Islet of Langerhans (tissue), 1 donor: ENCODE measurements around the gene BCLAF1.
"Not testable (repeated sequence)": the region's sequence is repeated elsewhere in the genome, so short reads cannot be mapped to it uniquely, and the experiment has no call there.

Experiments used
- FAIRE-seq: peaks from one replicate; lab custom pipeline; 2011; peaks lifted over from hg19 to GRCh38; lab: Jason Lieb, UNC

The BCLAF1 gene

DNA sequence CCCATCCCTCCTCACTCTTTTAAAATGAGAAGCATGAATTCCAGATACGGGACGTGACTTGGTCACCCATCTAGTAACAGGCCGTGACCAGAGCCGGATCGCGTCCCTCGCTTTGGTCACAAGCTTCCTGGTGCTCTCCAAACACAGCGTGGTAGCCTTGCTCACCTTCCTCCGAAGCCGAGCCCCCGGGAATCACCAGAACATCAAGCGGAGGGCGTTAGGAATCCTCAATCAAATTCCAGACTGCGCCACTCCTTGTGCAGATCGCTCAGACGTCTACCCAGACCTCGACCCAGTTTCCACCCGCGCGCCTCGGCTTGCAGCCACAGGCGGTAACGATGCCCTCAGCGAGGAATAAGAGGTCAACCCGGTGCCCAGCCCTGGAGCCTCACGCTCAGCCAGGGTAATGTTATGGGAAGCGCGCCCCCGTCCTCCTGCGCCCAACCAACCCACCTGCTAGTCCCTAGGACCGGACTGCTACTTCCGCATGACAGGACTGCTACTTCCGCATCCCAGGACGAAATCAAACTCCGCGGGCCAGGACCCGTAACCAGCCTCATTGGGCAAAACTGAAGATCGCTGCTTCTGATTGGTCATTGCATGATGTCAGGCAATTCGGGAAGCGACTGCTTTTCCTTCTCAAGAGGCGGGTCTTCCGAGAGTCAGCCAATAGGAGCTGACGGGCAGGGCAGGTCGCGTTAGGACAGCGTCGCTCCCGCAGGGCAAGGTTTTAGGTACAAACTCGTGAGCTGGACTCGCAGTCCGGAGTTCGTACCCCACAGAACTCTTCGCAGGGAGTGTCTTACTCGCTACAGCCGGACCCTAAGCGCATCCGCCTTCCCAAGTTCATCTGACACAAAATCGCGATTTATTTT is 39.6 kb downstream of the BCLAF1 start, which contains the start of gene MTFR2:
Gene MTFR2 (minus strand): TSS at position 501 of the 875 bp plus-strand sequence. CDS start 1,212 bp downstream, outside the sequence.
- peak; percentile 97 for FAIRE-seq

DNA sequence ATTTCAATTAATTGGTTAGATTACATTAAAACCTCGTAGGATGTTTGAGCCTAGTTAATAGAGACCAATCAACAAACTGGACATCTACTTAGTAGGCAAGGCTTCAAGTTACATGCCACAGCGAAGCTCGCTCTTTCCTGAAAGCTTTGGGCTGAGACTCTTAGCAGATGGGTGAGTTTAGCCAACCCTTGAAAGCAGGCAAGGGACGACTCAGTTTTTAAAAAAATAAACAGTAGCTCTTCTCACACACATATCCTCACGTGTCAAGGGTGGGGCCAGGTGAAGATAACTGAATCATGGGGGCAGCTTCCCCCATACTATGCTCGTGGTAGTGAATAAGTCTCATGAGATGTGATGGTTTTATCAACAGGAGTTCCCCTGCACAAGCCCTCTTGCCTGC is 40.3 kb downstream of the BCLAF1 start:
- FAIRE-seq = no peak

DNA sequence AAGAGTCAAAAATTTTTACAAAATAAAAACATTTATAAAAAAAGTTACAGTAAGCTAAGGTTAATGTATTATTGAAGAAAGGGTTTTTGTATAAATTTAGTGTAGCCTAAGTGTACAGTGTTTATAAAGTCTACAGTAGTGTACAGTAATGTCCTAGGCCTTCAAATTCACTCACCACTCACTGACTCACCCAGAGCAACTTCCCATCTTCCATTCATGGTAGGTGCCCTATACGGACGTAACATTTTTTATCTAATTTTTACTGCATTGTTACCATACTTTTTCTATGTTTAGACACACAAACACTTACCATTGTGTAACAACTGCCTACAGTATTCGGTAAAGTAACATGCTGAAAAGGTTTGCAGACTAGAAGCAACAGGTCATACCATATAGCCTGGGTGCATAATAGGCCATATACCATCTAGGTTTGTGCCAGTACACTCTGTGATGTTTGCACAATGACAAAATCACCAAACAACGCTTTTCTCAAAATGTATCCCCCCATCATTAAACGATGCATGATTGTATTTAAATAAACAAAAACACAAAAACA is 45.5 kb downstream of the BCLAF1 start:
- no peak for FAIRE-seq

DNA sequence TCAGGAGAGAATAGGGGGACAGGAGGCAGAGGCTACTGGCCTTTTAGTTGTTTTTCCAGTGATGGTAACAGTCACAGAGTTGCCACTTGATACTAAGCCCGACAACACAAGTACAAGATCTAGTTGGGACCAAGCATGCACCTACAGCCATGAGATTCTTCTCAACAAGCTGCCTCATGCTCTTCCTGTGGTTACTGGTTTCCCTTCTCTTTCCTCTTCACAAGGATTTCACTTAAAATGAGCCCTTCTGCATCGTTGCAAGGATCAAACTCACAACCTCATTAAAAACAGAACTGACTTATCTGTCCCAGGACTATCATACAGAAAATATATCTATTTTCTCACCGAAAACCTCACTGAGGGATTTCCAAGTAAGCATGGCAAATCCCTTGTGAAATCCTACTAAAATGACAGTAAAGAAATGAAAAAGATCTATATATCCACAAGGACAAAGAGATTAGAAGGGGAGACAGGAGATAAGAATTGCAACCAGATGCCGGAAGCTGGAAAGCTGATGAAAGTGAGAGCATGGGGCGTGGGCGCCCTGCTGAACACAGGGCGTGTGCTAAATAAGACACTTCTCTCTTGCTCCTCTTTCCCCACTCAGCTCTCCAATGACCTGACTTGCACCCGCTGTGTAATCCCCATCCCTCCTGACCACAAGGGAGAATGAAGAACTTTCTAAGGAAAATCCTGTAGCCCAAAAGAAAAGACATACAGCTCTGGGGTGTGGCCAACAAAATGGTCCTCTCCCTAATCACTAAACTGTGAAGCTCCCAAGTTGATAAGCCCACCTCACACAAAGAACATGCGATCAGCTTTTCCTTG is 53.0 kb downstream of the BCLAF1 start:
- FAIRE-seq = no peak

DNA sequence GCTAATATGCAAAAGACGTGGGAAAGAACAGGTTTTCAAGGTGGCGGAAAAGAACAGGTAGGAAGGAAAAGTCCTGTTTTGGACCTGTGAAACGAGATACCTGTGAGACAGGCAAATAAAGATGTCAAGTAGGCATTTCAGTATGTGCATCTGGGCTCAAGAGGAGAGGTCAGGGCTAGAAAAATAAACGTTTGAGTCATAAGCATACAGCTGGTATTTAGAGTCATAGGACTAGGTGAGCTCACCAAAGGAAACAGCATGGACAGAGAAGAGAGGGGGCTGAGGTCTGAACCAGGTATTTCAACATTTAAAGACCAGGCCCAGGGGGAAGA is 54.4 kb downstream of the BCLAF1 start:
- no peak for FAIRE-seq

DNA sequence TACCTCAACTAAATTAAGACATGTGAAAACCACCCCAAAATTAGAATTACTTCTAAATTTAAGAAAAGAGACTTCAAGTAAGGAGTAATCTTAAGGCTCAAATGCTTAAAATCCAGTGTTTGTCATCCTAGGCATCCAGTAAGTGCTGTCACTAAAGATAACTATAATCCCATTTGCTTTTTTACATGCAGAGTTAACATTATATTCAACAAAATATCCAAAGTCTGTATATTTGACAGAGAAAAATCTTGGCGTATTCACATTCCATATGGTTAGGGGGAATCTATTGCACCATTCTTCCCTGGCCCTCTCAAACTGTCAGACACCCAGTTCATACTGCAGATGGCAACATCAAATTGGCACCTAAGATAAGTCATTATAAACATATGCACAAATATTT is 56.9 kb downstream of the BCLAF1 start:
- FAIRE-seq = no peak

DNA sequence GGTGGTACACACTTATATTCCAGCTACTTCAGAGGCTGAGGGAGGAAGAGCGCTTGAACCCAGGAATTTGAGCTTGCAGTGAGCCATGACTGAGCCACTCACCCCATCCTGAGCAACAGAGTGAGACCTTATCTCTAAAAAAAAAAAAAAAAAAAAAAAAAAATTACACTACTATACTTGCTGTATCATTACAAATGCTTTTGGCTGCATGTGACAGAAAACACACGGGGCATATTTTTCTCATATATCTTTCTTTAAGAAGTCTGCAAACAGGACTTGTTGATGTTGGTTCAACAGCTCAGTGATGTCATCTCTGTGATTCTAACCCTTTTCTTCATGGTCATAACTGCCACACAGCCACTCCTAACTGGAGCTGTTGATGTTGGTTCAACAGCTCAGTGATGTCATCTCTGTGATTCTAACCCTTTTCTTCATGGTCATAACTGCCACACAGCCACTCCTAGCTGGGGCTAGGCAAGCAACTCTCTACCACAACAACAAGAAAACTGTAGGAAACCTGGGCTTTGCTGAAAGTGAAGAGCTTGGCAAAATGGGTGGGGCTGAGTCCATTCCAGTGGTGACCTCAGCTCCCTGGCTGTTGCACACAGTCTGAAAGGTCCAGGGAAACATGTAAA is 59.3 kb downstream of the BCLAF1 start:
- no peak for FAIRE-seq

DNA sequence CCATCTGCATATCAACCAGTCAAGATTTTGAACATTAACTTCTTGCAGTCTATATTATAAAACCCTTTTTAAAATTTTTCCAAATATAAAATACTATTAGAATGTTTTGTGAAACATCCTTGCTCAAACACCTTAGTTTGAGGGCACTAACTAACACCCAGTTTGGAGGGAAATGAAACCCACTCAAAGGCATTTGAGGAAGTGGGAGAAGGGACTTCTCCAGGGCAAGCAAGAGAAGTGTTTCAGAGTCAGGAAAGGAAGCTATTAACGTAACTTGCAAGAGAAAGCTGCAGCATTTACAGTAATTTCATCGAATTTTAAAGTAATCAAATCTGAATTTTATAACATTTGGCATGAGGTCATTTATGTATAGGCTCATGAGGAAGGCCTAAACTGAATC is 60.8 kb downstream of the BCLAF1 start:
- FAIRE-seq = no peak

DNA sequence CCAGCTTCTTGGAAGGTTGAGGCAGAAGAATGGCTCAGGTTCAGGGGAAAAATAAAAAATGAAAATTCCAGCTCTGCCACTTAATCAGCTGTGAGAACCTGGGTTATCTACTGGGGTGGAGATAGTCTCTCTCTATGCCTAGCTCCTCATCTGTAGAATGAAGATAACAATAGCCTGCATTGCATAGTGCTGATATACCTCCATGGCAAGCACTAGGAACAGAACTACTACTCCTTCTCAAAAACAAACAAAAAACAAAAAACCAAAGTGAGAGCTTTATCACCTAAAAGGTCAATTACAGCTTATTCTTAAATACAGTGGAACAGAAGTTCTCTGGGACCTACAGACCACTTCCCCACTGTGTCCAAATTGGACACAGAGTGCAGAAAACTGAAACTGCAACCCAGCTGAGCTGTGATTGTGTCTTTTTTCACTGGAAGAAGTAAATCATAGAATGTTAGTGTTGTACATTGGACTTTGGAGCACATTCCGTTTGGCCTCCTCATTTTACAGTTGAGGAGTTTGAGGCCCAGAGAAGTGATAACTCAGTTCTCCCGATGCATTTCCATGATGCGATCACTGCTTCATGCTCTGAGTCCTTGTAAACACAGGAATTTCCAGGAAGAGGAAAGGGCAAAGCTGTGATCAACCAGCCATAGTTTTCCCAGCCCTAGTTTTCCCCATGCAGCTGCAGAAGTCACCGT is 62.8 kb downstream of the BCLAF1 start:
- FAIRE-seq = no peak

DNA sequence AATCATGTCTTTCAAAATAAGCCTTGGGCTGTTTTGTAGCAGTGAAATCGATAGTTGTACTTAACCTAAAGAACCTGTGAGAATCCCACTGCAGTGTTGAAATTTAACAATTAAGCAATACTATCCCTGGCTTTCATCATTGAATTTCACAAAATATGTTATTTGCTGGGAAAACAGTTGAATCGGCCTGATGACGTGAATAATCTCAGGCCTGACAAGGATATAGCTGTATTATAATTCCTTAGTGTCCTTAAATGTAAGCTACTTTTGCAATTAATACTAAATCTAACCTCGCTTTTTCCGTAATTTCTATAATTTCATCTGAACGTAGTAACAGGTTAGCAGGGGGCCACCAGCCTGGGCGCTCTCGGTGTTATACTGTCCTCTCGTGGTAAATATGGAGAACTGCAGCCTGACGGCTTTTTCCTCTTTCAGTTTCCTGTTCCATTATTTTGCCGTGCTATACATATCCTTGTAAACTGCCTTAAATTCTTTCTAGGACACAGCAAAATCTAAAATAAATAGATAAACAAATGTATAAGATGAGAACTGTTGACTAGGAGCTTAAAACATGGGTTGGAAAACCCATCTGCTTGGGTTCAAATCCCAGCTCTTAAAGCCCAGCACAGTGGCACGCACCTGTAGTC is 63.5 kb downstream of the BCLAF1 start:
- FAIRE-seq = no peak

DNA sequence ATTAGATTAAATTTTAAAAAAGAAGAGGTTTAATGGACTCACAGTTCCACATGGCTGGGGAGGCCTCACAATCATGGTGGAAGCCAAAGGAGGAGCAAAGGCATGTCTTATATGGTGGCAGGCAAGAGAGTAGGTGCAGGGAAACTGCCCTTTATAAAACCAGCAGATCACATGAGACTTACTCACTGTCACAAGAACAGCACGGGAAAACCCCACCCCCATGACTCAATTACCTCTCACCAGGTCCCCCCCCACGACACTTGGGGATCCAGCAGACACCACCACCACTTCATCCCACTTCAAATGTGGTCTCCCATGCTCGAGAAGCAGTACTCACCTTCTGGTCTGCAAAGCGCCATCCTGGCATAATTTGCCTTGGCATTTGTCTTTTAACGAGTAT is 64.2 kb downstream of the BCLAF1 start:
- no peak for FAIRE-seq

DNA sequence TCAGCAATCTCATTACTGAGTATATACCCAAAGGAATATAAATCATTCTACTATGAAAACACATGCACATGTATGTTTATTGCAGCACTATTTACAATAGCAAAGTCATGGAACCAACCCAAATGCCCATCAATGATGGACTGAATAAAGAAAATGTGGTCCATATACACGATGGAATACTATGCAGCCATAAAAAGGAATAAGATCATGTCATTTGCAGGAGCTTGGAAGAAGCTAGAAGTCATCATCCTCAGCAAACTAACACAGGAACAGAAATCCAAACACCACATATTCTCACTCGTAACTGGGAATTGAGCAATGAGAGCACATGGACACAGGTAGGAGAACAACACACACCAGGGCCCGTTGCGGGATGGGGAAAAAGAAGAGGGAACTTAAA is 64.7 kb downstream of the BCLAF1 start:
- not testable (repeated sequence) for FAIRE-seq

DNA sequence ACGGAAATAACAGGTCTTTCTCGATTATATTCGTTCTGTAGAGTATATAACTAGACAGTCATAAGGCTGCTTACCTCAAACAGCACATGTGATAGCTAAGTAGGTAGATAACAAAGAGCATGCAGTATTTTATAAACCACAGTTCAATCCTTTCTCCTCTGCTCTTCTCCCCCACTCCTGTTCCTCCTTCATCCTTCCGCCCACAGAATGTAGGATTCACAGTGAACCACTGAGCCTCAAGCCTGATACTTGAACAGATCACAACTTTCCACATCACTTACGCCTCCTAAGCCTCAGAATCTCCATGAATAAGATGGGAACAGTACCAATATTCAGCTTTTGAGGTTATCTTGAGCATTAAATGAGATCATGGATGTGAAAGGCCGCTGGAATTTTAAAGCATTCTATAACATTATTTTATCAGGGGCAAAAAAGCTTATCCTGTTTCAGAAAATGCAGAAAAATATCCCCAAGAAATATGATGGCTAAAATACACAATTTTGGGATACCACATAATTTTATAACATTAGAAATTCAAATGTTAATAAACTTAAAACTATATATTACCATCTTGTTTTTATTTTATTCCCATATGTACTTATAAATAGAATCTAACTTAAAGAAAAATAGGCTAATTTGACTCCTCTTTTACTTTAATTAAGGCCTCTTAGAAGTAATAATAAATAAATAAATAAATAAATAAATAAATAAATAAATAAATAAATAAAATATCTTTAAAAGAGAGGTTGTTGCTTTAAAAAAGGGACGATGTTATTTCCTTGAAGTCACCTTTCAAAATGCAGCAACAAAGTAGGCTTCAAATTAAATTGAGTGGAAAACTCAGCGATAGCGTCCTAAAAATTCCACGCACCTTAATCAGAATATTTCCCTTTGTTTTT is 72.9 kb downstream of the BCLAF1 start:
- no peak for FAIRE-seq

DNA sequence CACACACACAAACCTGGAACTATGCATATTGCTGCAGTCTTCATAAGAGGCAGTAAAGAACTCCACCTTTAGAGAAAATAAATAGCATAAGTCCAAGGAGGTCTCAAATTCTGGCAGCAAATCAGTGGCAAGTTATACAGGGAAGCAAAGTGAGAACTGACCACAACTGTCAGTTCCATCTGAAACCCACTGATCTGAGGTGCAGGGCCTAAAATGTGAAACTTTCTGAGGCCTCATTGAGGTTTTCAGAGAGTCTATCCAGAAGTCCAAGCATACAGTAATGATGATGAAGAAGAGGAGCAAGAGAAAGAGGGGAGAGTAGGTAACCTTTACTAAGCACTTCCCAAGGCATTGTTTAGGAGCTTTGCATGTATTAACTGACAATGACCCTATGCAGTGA is 75.8 kb downstream of the BCLAF1 start:
- no peak for FAIRE-seq

DNA sequence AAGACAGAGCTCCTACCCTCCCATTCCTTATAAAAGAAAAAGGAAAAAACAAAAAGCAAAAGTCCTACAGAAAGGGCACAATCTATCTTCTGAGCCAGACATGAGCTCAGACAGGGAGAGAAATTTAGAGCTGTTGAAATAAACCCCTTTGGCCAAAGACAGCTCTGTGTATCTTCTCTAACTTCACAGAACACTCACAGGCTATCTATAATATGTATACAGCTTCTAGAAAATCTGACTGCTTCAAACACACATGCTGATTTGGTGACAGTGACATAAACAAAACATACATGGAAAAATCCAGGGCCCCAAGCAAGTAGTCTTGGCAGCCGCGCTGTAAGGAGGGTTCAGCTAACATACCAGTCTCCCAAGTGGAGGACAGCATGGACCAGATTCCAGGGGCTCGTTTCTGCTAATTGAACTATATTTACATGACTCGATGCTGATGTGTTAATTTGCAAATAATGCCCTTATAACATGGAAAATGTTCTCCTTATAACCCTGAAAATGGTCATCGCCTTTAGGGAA is 76.6 kb downstream of the BCLAF1 start:
- no peak for FAIRE-seq

DNA sequence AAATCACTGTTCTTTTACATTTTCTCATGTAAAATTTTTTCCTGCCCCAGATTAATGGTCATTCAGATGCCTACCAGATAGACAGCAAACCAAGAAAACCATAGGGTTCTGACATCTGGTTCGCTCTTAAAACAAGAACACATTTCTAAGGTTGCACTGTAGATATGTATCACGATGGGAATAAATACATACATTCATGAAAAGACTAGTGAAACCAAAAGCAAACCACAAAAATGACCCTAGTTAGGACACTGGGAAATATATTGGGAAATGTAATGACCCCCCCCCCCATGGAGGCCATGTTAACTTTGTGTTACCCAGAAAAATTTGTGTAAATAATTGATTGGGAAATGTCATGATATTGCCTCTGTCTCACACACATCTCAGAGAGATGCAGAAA is 77.0 kb downstream of the BCLAF1 start:
- no peak for FAIRE-seq

DNA sequence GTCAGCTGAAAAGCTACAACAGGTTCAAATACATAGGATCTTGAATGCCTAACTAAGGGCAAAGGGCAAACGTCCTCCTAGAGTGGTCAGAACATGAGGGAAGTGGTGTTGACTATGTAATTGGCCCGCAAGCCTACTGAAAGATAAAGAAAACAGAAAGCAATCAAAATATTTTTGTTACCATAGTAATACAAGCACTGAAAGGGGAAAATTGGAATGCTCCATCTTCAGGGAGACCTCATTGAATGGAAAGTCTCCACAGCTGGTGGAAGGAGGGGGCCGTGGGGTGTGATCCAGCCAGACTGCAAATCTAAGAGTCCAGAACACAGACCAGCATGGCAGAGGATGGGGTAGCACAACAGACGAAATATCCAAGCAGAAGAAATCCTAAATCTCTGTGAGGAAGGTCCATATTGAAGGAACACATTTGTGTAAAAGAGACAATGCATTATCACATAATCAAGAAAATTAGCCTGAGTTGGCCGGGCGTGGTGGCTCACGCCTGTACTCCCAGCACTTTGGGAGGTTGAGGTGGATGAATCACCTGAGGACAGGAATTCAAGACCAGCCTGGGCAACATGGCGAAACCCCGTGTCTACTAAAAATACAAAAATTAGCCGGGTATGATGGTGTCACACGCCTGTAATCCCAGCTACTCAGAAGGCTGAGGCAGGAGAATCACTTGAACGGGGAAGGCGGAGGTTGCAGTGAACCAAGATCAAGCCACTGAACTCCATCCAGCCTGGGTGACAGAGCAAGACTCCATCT is 79.1 kb downstream of the BCLAF1 start:
- no peak for FAIRE-seq

DNA sequence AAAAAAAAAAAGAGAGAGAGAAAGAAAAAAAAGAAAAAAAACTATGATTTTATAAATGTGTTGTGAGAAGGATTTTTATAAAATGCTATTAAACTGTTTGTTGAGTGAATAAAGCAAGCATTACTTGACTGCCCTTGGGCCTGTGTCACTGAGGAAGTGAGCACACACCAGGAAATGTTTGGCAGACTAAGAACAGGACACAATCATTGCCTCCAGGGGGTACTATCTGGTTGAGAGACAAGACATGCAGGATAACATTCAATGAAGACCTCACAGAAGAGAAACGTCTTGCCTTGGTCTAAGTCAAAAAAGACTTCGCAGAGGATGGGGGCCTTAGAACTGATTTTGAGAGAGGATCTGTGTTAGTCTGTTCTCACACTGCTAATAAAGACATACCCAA is 80.2 kb downstream of the BCLAF1 start:
- FAIRE-seq = no peak

DNA sequence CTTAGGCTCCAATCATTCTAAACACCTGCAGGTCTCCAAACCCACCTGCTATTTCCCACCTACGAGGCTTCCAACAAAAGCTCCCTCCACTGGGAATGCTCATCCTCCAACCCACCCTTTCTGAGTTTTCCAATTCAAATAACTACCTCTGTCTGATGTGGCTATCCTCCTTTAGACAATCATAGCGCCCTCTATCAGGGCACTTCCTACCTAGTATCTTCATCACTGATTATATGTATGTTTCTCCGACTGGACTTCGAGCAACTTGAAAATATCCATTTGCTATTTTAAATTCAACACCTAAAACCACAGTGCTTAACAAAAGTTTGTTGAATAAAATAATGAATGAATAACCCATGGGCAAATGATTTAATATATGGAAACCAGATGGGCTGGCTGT is 80.9 kb downstream of the BCLAF1 start:
- no peak for FAIRE-seq
